Activated CD4-positive, CD25-positive, alpha-beta regulatory T cell treated with anti-CD3 and anti-CD28 coated beads, Interleukin-2, amount 50 U/mL, for 72 hours (primary cell): ENCODE results near the gene WTAP.
"Not testable (repeated sequence)": the region's sequence is repeated elsewhere in the genome, so short reads cannot be mapped to it uniquely, and the experiment has no call there.

ENCODE experiments used
- DNase-seq: peaks from one replicate; pipeline ENCODE4 v3.0.0; 2021

WTAP gene

GRCh38 chr6:159726918-159727716, at the start of gene WTAP:
WTAP (plus strand) TSS chr6:159727506; CDS start chr6:159736266, 8,760 bp downstream.
- peak; percentile 95 for DNase-seq

GRCh38 chr6:159677506-159678165, 49.7 kb upstream of the WTAP start:
- DNase-seq = no peak

GRCh38 chr6:159678574-159678973, 48.7 kb upstream of the WTAP start:
- no peak for DNase-seq

DNA sequence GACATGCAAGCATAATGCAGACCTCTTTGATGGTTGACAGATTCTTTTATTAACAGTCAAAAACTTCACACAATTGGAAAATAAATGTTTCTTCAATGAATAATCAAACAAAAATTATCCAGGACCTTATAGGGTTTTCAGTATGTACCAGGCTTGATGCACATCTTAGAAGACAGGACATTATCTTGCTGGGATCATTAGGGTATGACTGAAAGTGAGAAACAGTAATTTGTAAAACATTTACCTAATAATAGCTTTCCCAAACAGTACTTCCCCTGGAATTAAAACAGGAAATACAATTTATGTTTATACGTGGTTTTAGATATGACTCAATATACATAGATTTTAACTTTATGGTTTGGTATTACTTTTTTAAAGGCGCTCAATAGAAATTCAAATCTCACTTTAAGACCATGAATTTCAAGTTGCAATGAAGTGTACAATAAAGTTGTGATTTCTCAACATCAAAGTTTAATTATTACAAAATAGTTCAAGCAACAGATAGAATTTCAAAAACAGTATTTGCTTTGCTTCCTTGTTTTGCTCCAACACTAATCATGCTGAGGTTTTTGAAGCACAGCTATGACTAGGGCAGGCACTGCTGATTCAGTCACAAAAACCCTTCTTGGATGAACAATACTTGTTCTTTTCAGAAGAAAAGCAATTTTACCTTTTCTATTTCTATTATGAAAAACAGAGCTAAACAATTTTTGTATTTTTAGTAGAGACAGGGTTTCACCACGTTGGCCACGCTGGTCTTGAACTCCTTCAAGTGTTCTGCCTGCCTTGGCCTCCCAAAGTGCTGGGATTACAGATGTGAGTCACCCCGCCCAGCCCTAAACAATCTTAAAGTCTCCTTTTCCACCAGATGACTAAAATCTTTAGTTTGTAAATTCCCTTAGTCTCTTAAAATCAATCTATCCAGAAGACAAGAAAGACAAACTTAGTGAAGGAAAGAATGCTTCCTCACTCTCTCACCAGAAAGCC, 47.9 kb upstream of the WTAP start:
- DNase-seq = no peak

GRCh38 chr6:159680104-159680503, 47.2 kb upstream of the WTAP start:
- no peak for DNase-seq

DNA sequence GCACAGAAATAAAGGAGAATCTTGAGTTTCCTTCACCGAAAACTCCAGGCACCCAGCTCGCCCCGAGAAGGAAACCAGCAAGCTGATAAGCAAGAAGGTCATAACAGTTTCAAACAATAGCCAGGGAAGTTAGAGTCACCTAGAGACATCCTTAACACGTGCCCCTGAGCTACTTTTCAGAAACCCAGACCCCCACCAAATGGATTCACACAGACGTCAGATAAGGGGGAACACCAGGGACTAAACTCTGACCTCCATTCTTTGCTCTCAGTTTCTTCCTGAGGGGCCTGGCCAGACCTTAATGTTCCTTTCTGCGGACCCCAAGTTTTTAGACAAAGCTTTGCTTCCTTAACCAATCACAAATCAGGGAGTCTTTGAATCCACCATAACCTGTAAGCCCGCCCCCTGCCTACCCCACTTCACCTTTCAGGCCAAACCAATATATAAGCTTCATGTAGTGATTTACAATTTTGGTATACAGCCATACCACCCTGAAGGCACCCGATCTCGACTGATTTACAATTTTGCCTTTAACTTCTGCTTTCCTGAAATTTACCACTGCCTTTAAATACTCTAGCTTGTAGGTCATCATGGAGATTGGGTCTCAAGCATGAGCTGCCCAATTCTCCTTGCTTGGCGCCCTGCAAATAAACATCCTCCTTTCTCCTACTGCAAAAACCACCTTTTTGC, 46.0 kb upstream of the WTAP start:
- no peak for DNase-seq

GRCh38 chr6:159682295-159682694, 45.0 kb upstream of the WTAP start:
- no peak for DNase-seq

- DNase-seq = no peak
Observed at GRCh38 chr6:159682810-159683209, 44.5 kb upstream of the WTAP start.

- no peak for DNase-seq
Observed at GRCh38 chr6:159684013-159684304, 43.3 kb upstream of the WTAP start.

GRCh38 chr6:159686040-159686439, 41.3 kb upstream of the WTAP start:
- DNase-seq = no peak

- no peak for DNase-seq
Observed at GRCh38 chr6:159686703-159687102, 40.6 kb upstream of the WTAP start.

DNA sequence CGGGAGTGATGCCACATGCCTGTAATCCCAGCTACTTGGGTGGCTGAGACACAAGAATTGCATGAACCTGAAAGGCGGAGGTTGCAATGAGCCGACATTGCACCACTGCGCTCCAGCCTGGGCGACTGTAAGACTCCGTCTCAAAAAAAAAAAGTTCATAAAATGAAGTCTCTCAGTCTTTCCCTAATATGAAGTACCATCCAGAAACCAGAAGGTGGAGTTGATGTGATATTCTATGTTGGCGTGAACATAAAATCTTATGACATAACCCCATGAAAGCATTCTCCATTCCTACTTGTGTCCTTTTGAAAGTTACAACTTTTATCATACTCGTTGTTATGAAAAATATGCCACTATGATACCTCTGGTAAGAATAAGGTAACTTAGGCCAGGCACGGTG, 40.0 kb upstream of the WTAP start:
- DNase-seq = no peak

DNA sequence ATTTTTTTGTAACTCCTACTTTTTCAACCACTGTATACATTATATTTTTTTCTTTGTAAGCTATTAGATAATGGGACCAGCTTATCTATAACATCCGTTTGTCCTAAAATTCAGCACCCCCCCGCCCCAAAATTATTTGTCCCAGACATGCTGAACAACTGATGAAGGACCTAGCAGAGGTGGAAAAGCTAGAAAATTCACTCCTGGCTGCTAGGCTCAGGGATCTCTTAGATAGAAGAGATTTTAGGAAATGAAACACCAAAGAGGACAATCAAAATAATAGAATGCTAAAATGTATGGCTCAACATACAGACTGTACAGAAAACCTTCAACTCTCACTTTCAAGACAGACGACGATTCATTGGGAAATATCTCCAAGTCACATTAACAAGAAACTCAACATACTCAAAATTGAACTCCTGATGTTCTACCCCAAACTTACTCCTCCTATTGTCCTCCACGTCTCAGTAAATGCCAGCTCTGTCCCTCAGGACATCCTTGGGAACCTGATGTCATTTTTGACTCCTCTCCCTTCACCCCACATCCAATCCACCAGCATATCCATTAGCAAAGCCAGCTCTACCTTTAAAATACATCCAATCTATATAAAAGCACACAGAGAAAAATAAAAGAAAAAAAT, 38.9 kb upstream of the WTAP start:
- DNase-seq = no peak

- no peak for DNase-seq
Observed at GRCh38 chr6:159689001-159689400, 38.3 kb upstream of the WTAP start.

DNA sequence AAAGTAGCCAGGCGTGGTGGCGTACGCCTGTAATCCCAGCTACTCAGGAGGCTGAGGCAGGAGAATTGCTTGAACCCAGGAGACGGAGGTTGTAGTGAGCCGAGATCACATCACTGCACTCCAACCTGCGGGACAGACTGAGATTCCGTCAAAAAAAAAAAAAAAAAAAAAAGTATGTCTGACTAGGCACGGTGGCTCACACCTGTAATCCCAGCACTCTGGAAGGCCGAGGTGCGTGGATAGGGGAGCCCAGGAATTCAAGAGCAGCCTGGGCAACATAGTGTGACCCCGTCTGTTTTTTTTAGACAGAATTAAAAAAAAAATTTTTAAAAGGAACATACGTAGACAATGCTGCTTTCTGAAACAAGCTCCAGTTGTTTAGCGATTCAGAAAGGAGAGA, 37.2 kb upstream of the WTAP start:
- DNase-seq = not testable (repeated sequence)

GRCh38 chr6:159691133-159691962, 36.0 kb upstream of the WTAP start:
- DNase-seq = no peak

- no peak for DNase-seq
Observed at GRCh38 chr6:159691963-159692287, 35.4 kb upstream of the WTAP start.

DNA sequence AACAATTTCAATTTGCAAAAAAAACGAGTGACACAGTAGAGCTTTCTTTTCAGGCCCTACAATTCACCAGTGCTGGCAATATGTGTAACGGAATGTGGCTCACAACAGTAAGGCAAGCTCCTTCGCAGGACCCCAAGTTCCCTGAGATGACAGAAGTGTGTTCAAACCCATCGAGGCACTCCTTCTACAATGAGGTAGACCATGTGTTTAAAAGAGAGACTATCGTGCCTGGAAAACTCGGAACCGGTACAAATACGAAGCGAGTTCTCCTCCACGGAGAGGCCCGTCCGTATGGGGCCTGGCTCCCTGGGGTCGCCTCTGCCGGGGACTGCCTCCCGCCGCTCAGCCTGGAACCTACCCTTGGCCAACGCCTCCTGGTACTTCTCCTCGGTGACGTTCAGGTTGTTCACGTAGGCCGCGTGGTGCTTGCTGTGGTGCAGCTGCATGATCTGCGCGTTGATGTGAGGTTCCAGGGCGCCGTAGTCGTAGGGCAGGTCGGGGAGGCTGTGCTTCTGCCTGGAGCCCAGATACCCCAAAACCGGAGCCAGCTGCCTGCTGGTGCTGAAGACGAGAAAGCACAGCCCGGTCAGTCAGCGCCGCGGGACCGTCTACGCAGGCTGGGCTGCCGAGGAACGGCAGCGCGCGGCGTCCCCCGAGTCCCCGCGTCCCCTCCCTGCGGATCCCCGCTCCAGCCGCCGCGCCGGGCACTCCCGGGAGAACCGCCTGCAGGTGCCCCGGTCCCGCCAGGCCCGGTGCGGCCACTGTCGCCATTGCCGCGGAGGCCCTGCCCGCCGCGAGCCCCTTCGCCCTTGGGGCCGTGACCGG, 34.8 kb upstream of the WTAP start:
- peak; percentile 67 for DNase-seq

DNA sequence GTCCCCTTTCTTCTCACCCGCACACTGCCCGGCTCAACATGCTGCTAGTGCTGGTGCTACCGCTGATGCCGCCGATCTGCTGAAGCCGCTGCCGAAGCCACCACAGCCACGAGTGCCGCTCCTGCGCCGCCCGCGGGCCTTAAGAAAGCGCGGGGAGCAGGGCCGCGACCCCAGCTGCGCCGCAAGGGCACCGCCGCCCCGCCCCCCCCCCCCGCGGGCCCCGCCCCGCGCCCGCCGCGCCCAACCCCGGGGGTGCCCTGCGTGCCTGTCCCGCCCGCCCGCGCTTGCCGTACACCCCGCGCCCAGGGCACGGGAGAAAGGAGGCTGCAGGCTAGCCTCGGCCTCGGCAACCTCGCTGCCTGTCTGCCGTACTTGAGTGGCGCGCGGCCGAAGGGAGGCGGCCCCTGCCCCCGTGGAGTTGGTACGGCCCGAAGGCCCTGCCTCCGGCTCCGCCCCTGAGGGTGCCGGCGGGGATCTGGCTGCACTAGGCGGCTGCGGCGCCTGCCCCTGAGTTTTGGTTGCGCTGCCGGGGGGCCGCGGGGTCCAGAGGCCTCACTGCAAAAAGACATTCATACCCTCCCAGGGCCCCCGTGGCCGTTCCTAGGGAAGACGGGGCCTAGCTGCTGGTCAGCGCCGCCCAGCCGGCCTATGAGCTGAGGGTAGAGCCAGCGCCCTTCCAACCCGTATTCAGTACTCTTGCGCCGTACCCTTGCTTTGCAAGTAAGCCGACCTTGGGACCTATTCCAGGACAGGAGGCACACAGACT, 34.0 kb upstream of the WTAP start, which contains the start of gene SOD2:
Gene SOD2, minus strand, starts transcription at position 114 of the 766 bp plus-strand sequence. Its CDS starts 74 bp downstream, at position 40.
- DNase-seq = peak; percentile 89
